Choroid plexus epithelial cell (primary cell): ENCODE results near the gene WDR18.

Experiments used
- DNase-seq: peaks from one replicate; pipeline ENCODE4 v3.0.0-alpha.2; 2010; ENCODE audit warnings: low read depth
- H3K4me3 ChIP-seq: 2 replicates; pipeline ENCODE4 v1.5.1; 2011; ENCODE audit warnings: low read depth, mild to moderate bottlenecking, control low read depth, low read length, moderate library complexity
- CTCF ChIP-seq: conservative IDR thresholded peaks from 2 replicates; pipeline ENCODE4 v1.5.1; 2011; ENCODE audit warnings: low read depth, mild to moderate bottlenecking, control low read depth, inconsistent platforms, low read length, moderate library complexity

The WDR18 gene

GRCh38 chr19:961866-962620, 22.1 kb upstream of the WDR18 start:
- H3K4me3 ChIP-seq = no peak overlapping the region
- peak; percentile 61 for DNase-seq
- no peak for TF ChIP-seq CTCF

- no peak for TF ChIP-seq CTCF
- no peak for DNase-seq
- H3K4me3 ChIP-seq = no peak overlapping the region
Observed at GRCh38 chr19:962683-963400, 21.3 kb upstream of the WDR18 start.

- no peak overlapping the region for H3K4me3 ChIP-seq
- no peak for TF ChIP-seq CTCF
- DNase-seq = no peak
Observed at GRCh38 chr19:963486-963951, 20.6 kb upstream of the WDR18 start.

- DNase-seq = no peak
- no peak overlapping the region for H3K4me3 ChIP-seq
- no peak for TF ChIP-seq CTCF
Observed at GRCh38 chr19:964116-964520, 20.0 kb upstream of the WDR18 start.

GRCh38 chr19:964761-965694, 19.1 kb upstream of the WDR18 start:
- no peak overlapping the region for H3K4me3 ChIP-seq
- TF ChIP-seq CTCF = no peak
- DNase-seq = peak; percentile 45

- TF ChIP-seq CTCF = no peak
- no peak overlapping the region for H3K4me3 ChIP-seq
- DNase-seq = no peak
Observed at GRCh38 chr19:966485-967088, 17.6 kb upstream of the WDR18 start.
